ENCODE measurements around the gene ESF1.

DNA sequence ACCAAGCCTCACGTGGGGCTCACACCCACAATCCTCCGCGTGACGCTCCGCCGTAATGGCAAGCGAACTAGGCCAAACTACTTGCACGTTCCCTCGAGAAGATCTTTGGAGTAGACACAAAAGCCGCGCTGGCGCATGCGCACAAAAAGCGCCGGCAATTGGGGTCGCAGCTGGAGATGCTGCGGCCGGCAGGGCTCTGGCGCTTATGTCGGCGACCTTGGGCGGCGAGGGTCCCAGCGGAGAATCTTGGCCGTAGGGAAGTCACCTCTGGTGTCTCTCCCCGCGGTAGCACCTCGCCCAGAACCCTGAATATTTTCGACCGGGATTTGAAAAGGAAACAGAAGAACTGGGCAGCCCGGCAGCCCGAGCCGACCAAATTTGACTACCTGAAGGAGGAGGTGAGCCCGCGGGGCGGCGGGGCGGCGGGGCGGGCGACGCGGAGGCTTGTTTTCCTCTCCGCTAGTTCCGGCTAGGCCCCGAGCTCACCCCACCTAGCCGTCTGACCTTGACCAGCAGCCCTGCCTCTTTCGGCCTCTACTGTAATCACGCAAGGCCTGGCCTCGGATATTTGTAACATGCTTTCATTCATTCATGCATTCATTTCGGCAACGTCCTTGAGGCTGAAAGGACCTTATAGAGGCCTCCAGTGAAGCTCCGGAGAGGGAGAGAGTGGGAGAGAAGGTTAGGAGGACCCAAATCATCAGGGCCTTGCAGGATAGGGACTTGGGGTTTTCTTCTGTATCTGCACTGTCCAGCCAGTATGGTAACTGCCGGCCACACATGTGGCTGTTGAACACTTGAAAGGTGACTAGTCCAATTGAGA lies at the start of gene ESF1, which contains the start of gene NDUFAF5:
- TF ChIP-seq, protein P1, sequence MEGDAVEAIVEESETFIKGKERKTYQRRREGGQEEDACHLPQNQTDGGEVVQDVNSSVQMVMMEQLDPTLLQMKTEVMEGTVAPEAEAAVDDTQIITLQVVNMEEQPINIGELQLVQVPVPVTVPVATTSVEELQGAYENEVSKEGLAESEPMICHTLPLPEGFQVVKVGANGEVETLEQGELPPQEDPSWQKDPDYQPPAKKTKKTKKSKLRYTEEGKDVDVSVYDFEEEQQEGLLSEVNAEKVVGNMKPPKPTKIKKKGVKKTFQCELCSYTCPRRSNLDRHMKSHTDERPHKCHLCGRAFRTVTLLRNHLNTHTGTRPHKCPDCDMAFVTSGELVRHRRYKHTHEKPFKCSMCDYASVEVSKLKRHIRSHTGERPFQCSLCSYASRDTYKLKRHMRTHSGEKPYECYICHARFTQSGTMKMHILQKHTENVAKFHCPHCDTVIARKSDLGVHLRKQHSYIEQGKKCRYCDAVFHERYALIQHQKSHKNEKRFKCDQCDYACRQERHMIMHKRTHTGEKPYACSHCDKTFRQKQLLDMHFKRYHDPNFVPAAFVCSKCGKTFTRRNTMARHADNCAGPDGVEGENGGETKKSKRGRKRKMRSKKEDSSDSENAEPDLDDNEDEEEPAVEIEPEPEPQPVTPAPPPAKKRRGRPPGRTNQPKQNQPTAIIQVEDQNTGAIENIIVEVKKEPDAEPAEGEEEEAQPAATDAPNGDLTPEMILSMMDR (IDR thresholded peaks at IDR 0.05), result no peak
- TF ChIP-seq POLR2A (IDR thresholded peaks at IDR 0.05), result peak in 1 of 2 donors; percentile 64
